ACC112 (cell line): Measurements from ENCODE around the gene TOX3.

Source experiments
- H2AFZ ChIP-seq: fragments of 200-600 bp; sonication (generic); one replicate; pipeline ENCODE4 v1.6.0; 2017; ENCODE audit warnings: antibody characterized with exemption, low read length; ENCODE audit not compliant: unreplicated experiment
- H3K27ac ChIP-seq: fragments of 200-600 bp; sonication (generic); 2 replicates; pipeline ENCODE4 v1.5.1; 2014; ENCODE audit warnings: low read depth, mild to moderate bottlenecking, antibody characterized with exemption, low read length, moderate library complexity
- H3K27me3 ChIP-seq: fragments of 200-600 bp; sonication (generic); 2 replicates; pipeline ENCODE4 v1.6.1; 2014; ENCODE audit warnings: mild to moderate bottlenecking, antibody characterized with exemption, low read length, moderate library complexity, mixed read lengths; ENCODE audit not compliant: insufficient read depth
- H3K36me3 ChIP-seq: fragments of 200-600 bp; sonication (generic); 2 replicates; pipeline ENCODE4 v1.6.1; 2016; ENCODE audit warnings: mild to moderate bottlenecking, antibody characterized with exemption, low read length, moderate library complexity, mixed read lengths; ENCODE audit not compliant: insufficient read depth
- H3K4me1 ChIP-seq: fragments of 200-600 bp; sonication (generic); one replicate; pipeline ENCODE4 v1.6.1; 2016; ENCODE audit warnings: low read length, mixed read lengths; ENCODE audit not compliant: insufficient read depth, unreplicated experiment, control insufficient read depth
- H3K4me3 ChIP-seq: fragments of 200-600 bp; sonication (generic); 2 replicates; pipeline ENCODE4 v1.5.1; 2014; ENCODE audit warnings: mild to moderate bottlenecking, low read depth, low read length
- H3K79me2 ChIP-seq: fragments of 200-600 bp; sonication (generic); one replicate; pipeline ENCODE4 v1.6.0; 2016; ENCODE audit warnings: low read length; ENCODE audit not compliant: control insufficient read depth, unreplicated experiment, insufficient read depth

Gene TOX3

DNA sequence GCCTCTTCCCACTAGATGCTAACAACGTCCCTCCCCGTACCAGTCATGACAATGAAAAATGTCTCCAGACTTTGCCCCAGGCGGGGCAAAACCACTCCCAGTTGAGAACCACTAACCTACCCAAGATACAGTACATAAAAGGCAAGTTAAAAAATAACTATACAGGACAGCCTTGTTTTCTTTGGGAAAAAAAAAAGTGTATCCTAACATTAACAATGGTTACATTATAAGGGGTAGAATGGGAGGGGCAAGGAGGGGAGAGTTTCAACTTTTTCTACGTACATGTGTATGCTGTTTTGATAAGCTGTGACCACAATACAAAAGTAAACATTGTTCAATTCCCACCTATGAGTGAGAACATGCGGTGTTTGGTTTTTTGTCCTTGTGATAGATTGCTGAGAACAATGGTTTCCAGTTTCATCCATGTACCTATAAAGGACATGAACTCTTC, 94.9 kb downstream of the TOX3 start:
- Histone ChIP-seq H3K4me3 (no peak overlapping the region), H3K4me1 (no peaks in the 10 kb centered on the region)

DNA sequence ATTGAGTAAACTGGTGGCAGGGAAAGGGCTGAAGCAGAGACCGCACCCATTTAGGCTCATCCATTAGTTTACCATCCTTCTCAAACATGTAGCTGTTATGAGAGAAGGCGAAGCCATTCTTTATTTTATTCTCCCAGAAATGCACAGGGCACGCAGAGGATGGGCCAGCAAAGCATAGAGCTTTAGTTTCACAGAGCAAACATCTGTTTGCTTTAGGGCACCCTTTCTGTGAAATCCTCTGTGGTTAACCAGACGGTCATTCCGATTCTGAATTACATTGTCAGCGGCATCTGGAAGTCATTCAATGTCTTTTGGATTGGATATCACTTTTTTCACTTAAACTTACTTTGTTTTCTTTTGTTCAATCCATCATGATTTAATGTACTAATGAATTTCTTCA, 96.0 kb downstream of the TOX3 start:
- no peak overlapping the region for H3K27ac ChIP-seq
- no peaks in the 10 kb centered on the region for H3K36me3 ChIP-seq
- H3K4me3 ChIP-seq: no peak overlapping the region
- no peak overlapping the region for H2AFZ ChIP-seq
- H3K27me3 ChIP-seq: no peaks in the 10 kb centered on the region
- H3K79me2 ChIP-seq: no peaks in the 10 kb centered on the region
- no peaks in the 10 kb centered on the region for H3K4me1 ChIP-seq

More for the DNA sequence above, 94.9 kb downstream of the TOX3 start:
- Histone ChIP-seq H3K27me3 (no peaks in the 10 kb centered on the region), H2AFZ (no peak overlapping the region), H3K79me2 (no peaks in the 10 kb centered on the region), H3K36me3 (no peaks in the 10 kb centered on the region), H3K27ac (no peak overlapping the region)

DNA sequence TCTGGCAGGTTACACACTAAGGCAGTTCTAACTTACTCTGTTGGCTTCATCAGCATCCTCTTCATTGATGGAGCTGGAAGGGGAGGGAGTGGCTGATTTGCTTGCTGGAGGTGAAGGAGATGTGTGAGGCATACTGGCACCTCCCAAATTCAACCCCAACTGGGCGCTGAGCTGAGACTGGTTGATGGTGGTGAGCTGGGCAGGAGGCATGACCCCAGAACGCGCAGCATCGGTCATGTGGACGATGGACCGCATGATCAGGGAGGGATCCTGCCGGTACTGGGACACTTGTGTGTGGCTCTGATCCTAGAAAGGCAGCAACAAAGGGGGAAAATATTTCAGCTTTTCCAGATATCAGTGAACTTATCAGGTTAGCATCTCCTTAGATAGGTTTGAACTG, 96.7 kb downstream of the TOX3 start:
- Histone ChIP-seq H3K27ac (no peak overlapping the region), H3K4me3 (no peak overlapping the region), H3K4me1 (no peaks in the 10 kb centered on the region), H2AFZ (no peak overlapping the region), H3K79me2 (no peaks in the 10 kb centered on the region), H3K36me3 (no peaks in the 10 kb centered on the region), H3K27me3 (no peaks in the 10 kb centered on the region)

DNA sequence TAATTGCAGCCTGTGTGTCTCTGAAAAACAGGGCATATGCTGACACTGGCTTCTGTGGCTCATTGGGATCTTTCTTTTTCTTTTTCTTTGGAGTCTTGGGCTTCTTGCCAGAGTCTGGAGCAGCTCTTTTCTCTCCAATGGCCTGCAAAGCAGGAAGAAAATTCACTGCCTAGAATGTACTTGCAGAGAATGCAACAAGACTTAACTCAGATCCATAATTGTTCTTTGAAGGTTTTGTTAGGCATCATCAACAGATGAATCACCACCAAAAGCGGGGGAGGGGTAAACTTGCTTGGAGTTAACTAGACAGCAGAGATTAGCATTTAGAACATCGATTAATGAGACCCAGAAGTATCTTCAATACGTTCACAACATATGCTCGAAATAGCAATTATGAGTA, 100.9 kb downstream of the TOX3 start:
- no peak overlapping the region for H3K27ac ChIP-seq
- no peaks in the 10 kb centered on the region for H3K36me3 ChIP-seq
- no peak overlapping the region for H2AFZ ChIP-seq
- H3K27me3 ChIP-seq: no peaks in the 10 kb centered on the region
- no peaks in the 10 kb centered on the region for H3K4me1 ChIP-seq
- no peak overlapping the region for H3K4me3 ChIP-seq
- no peaks in the 10 kb centered on the region for H3K79me2 ChIP-seq

DNA sequence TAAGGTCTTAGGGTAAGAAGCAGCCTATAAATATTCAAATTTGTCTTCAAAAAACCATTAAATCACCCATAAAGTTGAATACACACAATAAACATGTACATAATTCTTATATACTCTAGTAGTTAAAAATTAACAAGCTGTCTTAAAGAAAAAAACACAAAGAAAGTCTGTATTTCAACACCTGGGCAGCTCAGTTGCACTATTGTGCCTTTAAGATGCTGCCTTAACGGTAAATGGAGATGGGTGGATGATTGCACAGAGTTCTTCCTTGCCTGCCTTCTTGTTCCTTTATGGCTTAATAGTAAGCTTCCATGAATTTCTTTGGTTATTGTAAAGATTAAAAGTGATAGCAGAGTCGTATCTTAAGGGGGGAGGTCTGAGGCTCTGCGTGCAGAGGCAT, 105.1 kb downstream of the TOX3 start:
- Histone ChIP-seq H3K4me3 (no peak overlapping the region), H3K27me3 (no peaks in the 10 kb centered on the region), H3K36me3 (no peaks in the 10 kb centered on the region)

DNA sequence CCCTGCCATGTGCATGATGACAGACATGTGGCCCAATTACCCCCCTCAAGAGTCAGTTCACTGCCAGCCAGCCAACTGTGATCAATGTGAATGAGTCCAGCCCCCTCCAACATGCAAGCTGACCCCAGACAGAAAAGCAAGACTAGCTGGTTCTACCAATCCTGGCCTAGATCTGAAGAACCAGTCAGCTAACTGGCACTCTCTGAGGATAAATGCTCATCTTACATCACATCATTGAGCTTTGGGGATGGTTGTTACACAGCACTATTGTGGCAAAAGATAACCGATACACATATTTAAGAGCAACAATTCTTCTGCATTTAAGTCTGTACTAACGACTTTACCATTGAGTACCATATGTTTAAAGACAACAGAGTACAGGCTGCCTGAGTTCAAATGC, 106.7 kb downstream of the TOX3 start:
- H3K4me3 ChIP-seq: no peak overlapping the region
- H3K4me1 ChIP-seq: no peaks in the 10 kb centered on the region
- no peak overlapping the region for H2AFZ ChIP-seq
- no peak overlapping the region for H3K27ac ChIP-seq
- H3K79me2 ChIP-seq: no peaks in the 10 kb centered on the region
- no peaks in the 10 kb centered on the region for H3K27me3 ChIP-seq
- H3K36me3 ChIP-seq: no peaks in the 10 kb centered on the region

More for the DNA sequence above, 105.1 kb downstream of the TOX3 start:
- H3K4me1 ChIP-seq: no peaks in the 10 kb centered on the region
- no peak overlapping the region for H3K27ac ChIP-seq
- no peaks in the 10 kb centered on the region for H3K79me2 ChIP-seq
- no peak overlapping the region for H2AFZ ChIP-seq

DNA sequence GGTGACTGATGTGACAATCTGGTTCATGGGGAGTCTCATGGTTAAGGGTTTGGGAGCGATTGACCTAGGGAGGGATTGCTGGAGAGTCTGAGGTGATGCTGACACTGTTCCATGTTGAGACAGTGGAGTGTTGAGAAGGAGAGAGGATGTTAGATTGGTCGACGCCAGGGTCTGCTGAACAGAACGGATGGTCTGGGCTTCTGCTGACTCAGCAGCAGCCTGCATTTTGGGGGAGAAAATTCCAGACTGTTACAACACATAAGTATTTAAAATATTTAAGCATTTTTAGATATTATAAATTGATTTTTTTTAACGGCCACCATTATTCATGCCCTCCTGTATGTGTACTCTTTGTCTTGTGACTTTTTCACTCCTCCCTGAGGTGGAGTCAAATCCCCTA, 107.2 kb downstream of the TOX3 start:
- Histone ChIP-seq H2AFZ (no peak overlapping the region), H3K4me3 (no peak overlapping the region), H3K27ac (no peak overlapping the region), H3K4me1 (no peaks in the 10 kb centered on the region), H3K79me2 (no peaks in the 10 kb centered on the region), H3K36me3 (no peaks in the 10 kb centered on the region), H3K27me3 (no peaks in the 10 kb centered on the region)

DNA sequence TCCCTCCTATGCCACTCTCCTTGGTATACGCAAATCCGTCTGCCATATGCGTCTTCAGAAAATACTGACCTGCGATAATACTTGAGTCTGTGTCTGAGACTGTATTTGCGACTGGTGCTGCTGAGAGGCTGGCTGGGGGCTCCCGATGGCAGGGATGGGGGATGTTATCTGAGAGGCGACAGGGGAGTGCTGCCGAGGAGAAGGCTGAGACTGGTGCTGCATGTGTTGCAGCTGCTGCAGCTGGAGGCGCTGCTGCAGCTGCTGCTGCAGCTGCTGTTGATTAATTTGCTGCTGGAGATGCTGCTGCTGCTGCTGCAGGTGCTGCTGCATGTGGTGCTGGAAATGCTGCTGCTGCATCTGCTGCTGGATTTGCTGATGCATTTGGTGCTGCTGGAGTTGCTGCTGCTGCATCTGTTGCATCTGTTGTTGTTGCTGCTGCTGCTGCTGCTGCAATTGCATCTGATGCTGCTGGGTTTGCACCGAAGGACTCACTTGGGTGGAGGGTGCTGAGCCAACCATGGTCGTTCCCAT, 107.7 kb downstream of the TOX3 start:
- no peaks in the 10 kb centered on the region for H3K79me2 ChIP-seq
- no peak overlapping the region for H3K27ac ChIP-seq
- H3K36me3 ChIP-seq: no peaks in the 10 kb centered on the region
- H3K4me1 ChIP-seq: no peaks in the 10 kb centered on the region
- H3K27me3 ChIP-seq: no peaks in the 10 kb centered on the region
- H3K4me3 ChIP-seq: no peak overlapping the region
- H2AFZ ChIP-seq: no peak overlapping the region

DNA sequence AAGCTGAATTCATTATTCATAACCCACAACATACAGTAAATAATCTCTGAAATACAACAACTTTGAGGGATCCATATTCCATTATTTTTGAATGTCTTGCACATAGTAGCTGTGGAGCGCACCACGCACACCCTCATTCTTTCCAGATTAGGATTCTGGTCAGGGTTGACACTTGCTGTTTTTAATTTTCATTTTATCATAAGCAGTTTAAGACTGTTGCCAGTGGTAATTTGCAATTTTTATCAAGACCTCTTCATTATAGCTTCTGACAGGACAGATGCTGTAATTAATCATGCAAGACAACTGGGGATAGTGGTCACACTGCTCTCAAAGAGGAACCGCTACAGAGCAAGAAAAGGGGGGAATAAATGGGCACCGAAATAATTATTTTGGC, 109.7 kb downstream of the TOX3 start:
- Histone ChIP-seq H3K79me2 (no peaks in the 10 kb centered on the region), H3K27ac (no peak overlapping the region), H3K4me3 (no peak overlapping the region), H2AFZ (no peak overlapping the region), H3K36me3 (no peaks in the 10 kb centered on the region), H3K27me3 (no peaks in the 10 kb centered on the region), H3K4me1 (no peaks in the 10 kb centered on the region)

DNA sequence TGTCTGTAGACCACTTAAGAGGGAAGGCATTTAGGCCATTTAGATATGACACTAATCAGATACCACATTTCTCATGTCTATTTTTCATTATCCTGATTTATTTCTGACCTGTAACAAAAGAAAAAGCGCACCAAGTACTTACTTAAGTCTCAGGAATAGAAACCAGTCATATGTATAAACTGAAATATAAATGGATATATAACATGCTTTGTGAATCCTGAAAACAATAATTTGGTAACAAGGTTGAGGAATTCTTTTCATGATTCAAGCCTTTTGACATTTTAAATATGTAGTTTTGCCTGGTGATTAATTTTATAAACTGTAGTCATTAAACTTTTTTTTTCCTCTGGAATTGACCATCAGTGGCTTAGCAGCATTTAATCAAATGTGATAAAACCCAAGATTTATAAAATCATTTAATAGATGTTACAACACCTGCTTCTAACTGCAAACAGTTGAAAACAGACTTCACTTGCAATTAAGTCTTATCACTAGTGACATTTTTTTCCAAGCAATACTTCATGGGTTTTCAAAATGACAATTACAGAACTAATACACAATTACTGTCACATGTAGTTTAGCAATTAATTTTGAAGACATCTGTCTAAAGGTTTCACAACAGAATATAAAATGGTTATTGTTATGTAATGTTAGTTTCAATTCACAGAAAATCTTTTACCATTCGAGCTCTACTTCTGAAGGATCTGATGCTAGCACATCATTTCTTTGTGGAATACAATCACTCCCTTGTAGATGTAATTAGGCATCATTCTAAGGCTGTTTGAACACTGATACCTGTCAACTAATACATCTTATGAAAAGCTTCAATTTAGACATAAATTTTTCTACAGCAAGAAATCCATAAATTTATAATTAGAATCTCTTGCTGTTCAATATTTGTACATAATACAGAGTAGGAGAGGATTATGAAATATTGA, 110.3 kb downstream of the TOX3 start:
- no peak overlapping the region for H2AFZ ChIP-seq
- no peak overlapping the region for H3K4me3 ChIP-seq
- no peak overlapping the region for H3K27ac ChIP-seq

DNA sequence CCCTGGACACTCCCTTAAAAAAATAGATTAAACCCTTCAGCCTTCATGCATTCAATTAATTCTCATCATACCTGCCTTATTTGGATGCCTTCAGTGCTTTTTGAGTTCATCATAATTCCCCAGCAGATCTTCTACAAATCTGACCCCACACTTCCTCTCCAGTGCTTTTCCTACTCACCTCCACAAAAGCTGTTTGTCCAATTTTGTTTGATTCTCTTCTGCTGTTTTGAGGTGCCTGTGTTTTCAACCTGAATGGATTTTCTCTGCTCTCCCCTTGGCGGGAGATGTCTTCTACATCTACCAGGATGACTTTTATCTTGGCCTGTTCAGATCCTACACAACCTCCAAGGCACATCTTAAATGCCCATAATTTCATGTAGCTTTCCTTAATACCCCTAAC, 112.7 kb downstream of the TOX3 start:
- Histone ChIP-seq H3K4me3 (no peak overlapping the region), H2AFZ (no peak overlapping the region), H3K27me3 (no peaks in the 10 kb centered on the region), H3K36me3 (no peaks in the 10 kb centered on the region), H3K79me2 (no peaks in the 10 kb centered on the region), H3K4me1 (no peaks in the 10 kb centered on the region), H3K27ac (no peak overlapping the region)

More for the DNA sequence above, 110.3 kb downstream of the TOX3 start:
- Histone ChIP-seq H3K27me3 (no peaks in the 10 kb centered on the region), H3K79me2 (no peaks in the 10 kb centered on the region), H3K36me3 (no peaks in the 10 kb centered on the region), H3K4me1 (no peaks in the 10 kb centered on the region)
